B cell (primary cell): ENCODE measurements around the gene NME7.

ENCODE experiments used
- CTCF ChIP-seq: fragments of 200-600 bp; IDR thresholded peaks from one replicate; pipeline ENCODE4 v1.8.0; 2022; ENCODE audit warnings: antibody characterized with exemption, mild to moderate bottlenecking
- EZH2 ChIP-seq: IDR thresholded peaks from 2 replicates; pipeline ENCODE4 v1.6.1; 2012; ENCODE audit warnings: borderline replicate concordance, low read depth, mild to moderate bottlenecking, moderate library complexity, low read length; ENCODE audit not compliant: insufficient read depth, poor library complexity, severe bottlenecking

GRCh38 chr1:169201084-169201619 is 166.4 kb downstream of the NME7 start:
- TF ChIP-seq CTCF, result no peak
- no peak for TF ChIP-seq EZH2
